Activated CD4-positive, alpha-beta T cell treated with anti-CD3 and anti-CD28 coated beads for 48 hours (primary cell): ENCODE results near the gene EHF.
A peak's percentile ranks its signal among the peaks of the same experiment; 100 is the strongest.

Experiments used
- DNase-seq: peaks from one replicate; pipeline ENCODE4 v3.0.0-alpha.2; 2020

The EHF gene

DNA sequence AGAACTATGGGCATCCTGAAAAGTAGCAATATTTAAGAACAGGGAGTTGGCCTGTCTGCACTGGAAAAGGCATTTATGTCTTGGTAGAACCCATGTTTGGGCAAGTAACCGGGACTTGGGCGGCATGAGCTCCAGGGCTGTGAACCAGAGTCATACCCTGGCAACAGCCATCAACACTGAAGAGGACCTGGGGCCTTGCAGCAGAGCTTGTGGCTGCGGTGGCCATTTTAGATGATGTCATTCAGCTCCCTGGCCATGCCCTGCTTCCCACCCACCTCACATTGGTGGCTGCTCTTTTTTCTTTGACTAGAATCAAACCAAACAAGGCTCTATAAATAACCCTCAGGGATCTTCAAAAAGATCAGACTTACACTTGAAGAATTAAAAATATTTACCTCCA is 26.6 kb downstream of the EHF start:
- DNase-seq = no peak

- no peak for DNase-seq
These were observed 27.1 kb downstream of the EHF start for GRCh38 chr11:34648036-34648435.

- DNase-seq = no peak
These were observed 28.7 kb downstream of the EHF start for GRCh38 chr11:34649597-34649996.

DNA sequence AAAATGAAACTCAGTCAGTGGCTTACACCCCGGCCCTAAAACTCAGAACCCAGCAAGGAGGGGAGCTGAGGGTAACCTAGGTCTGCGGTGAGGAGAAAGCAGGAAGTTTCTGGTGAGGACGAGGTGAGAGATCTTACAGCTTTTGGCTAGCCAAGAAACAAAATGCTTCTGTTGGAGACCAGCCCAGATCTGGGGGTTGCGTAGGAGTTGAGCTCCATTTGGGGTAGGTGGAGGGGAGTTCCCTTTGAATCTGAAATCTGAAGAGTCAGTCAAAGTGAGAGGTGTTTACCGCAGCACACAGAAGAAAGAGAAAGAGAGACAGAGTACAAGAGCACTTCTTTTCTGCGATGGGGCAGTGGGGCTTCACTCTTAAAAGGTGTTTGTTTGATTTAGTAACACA is 29.6 kb downstream of the EHF start:
- DNase-seq = peak; percentile 91

- DNase-seq = no peak
These were observed 30.7 kb downstream of the EHF start for GRCh38 chr11:34651551-34651950.

GRCh38 chr11:34652191-34652973 is 31.5 kb downstream of the EHF start:
- DNase-seq = no peak

DNA sequence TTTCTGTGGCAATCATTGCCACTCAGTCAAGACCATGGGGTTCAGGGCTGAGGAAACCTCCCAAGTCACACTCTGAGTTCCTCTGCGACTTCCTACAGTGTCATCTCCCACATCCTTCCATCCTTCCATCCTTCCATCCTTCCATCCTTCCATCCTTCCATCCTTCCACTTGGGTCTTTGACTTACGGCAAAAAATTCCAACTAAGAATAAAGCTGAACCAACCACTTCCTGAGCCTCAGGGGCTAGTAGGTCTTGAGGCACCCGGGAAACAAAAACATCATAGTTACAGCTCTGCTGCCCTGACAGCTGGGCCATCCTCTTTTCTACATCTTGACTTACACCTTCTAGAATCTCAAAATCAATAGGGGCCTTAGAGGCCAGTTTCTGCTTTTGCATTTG is 32.1 kb downstream of the EHF start:
- DNase-seq = no peak

DNA sequence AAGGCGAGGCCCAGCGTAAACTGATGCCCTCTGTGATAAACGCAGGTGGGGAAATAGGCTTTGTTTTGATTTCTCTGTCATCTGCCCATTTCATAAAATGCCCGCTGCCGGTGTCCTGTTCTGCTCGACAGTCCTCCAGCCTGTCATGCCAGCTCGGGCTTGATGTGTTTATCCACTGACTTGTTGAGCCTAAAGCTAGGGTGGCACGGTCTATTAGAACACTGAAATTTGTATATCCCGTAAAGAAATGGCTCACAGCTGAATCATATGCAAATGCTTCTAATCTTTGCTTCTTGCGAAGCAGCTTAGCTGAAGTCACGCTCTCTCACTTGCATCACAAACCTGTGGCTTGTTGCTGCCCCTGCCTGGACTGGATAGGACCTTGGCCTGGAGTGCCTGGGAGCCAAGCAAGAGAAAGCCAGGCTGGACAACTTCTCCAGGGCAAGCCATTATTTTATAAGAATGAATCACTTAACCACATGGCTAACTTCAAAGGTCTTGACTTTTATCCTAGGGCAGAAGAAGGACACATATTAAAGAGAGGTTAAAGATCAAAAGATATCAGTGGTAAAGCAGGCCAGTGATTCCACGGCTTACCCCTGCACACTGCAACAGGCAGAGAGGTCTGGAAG is 33.1 kb downstream of the EHF start:
- peak; percentile 50 for DNase-seq

- no peak for DNase-seq
These were observed 33.8 kb downstream of the EHF start for GRCh38 chr11:34654483-34655334.

DNA sequence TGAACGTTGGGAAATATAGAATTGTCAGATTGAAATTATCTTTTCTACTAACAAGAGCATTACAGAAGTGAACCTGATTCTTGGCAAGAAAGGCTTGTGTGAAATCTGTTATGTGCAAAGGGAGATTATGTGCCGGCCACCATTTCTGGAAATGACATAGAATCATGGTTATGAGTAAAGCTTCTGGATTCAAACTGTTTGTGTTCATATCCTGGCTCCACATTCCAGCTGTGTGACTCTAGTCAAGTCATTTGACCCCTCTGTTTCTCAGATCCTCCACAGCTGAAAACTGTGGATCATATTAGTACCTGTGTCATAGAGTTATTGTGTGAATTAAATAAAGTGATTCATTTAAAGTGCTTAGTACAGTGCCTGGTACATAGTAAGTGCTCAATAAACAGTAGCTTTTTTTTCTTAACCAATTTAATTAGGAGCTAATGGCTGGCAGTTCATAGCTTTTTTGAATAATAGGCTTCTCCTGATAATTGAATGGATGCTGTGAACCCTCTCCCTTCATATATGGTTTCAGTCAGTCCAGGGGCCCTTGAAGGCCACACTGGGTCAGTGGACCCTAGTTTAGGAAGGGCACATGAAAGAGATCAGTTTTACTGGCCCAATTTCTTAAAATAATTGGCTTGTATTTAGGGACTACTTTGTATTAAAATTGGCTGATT is 34.6 kb downstream of the EHF start:
- peak; percentile 29 for DNase-seq

DNA sequence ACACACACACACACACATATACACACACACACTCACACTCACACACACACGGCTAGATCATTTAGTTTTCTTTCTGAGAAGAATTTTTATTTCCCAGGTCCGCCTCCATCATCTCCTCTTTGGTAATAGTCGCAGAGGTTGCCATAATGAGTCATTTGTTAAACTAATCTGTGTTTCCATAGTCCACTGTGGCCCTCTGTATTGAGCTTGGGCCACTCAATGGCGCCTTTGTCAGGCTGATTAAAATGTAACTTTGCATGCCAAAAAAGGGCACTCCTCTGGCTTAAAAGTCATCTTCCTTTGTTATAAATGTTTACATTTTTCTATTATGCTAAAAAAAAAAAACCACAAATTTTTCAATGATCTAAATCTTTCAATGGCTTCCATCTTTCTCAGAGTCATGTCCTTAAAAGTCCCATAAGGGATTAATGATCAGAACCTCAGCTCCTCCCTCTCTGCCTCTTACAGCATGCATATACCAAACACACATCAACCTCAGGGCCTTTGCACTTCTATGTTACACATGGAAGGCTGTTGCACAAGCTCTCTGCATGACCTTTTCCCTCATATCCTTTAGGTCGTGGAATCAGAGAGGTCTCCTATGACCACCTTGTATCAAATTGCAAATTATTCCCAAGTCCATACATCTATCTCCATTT is 35.3 kb downstream of the EHF start:
- DNase-seq = no peak

DNA sequence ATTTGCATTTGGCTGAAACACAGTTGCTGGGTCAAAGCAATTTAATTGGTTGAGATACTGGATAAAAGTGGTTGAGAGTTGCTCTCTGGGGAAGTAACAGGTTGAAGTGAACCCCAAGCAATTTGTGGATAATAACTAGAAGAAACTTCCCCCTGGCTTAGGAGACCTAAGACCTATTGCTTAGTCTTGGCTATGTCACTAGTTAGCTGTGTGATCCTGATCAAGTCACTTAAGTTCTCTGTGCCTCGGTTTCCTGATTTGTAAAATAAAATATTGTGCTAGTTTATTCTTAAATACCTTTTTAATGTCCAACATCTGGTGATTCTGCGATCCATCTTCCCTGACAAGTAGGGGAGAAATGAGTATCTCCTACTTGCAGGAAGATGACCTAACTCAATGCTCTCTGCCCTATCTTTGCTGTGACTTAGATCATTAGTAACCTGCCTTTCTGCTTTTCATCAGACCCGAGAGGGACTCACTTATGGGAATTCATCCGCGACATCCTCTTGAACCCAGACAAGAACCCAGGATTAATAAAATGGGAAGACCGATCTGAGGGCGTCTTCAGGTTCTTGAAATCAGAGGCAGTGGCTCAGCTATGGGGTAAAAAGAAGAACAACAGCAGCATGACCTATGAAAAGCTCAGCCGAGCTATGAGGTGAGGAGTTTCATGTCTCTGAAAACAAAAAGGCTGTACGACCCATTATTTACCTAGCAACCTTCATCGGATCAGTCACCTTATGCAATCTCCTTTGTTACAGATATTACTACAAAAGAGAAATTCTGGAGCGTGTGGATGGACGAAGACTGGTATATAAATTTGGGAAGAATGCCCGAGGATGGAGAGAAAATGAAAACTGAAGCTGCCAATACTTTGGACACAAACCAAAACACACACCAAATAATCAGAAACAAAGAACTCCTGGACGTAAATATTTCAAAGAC is 37.5 kb downstream of the EHF start:
- DNase-seq = no peak

- no peak for DNase-seq
These were observed 38.3 kb downstream of the EHF start for GRCh38 chr11:34659096-34659733.

DNA sequence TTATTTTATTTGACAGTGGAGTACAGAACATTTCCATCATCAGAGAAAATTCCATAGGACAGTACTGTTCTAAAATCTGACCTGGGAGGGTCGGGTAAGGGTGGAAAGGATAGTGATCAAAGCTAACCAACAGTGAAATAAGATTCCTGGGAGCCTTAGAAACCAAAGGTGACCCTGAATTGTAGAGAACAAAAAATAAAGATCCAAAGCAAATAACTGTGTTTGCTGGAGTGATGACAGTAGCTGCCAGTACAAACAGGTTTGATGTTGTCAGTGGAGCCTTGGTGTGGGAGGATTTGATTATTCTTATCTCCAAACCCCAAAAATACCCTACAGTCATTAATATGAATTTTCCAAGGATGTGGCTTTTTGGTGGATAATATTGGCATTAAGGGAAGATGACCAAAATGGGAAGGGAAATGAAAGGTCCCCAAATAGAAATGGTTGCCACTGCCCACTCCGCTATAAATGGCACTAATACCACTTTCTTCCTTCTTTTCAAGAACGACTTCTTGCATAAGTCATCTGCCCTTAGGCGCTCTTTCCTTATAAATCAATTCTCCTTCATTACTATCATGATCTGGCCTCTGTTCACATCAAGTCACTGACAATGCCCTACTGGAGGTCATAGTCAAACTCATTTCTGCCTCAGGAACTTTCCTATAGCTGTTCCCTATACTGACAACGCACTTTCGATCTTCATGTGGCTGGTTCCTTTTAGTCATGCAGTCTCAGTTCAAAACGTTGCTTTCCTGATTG is 44.4 kb downstream of the EHF start:
- DNase-seq = no peak

DNA sequence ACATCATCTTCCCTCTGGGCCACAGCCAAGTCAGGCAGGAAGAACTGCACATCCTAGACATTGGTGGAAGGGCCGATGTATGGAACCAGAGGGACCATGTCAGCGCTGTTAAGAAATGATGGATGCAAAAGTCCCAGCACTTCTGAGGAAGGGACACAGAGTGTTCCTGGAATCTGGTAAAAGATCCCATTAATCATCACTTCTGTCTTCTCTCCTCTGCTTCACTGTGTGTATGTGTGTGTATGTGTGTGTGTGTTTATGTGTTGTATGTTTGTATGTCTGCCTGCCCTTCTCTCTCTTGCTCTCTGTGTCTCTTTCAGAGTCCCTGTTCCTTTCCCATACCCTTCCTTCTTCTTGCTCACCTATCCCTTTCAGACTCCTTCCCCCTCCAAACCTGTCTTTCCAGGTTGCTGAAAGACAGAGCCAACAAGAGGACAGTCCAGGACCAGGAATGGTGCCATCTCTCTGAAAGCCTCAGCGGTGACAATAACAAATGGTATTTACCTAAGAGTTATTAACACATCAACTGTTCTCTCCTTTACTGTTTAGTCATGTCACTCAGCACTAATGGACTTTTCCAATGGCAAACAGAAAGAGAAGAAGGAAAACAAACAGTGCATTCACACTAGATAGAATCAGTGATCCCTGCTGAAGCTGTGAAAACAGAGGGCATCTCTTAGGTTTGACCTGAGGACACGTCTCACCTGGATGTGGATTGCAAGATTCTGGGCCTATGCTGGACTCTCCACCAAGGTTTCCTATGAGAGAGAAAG is 47.1 kb downstream of the EHF start:
- no peak for DNase-seq

- DNase-seq = no peak
These were observed 47.7 kb downstream of the EHF start for GRCh38 chr11:34668583-34669053.

- DNase-seq = no peak
These were observed 48.6 kb downstream of the EHF start for GRCh38 chr11:34669458-34669857.

DNA sequence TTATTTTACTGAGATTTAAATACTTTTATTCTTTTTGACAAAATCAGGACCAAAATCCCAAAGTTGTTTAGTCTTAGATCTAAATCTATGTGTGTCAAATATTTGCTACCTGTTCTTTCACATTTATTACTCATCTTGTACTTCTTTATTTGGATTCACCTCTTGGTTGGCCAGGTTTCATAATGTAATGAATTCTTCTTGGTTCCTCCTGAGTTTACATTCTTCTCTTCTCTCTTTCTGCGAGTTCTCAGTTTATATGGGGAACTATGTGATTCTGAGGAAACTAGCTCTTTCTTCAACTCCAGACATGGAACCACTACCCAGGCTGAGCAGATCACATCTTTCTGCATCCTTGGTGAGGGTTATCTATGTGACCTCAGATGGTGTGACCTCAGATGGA is 50.2 kb downstream of the EHF start:
- no peak for DNase-seq

DNA sequence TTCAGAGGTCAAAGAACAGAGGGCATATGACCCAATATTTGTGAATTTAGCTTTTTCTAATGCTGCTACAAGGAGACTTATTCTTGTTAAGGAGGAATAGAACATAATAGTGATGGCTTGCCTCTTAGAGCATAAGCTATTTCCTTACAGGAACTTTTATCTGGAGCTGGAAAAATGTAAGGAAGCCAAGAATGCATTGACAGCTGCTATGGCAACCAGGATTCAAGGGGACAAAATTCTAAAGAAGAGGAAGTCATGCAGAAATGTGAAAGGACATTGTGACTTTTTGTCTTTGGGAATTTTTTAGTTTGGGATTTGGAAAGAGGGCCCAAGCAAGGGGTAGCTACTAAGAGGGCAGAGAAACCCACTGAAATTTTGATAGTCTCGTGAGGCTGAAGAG is 51.1 kb downstream of the EHF start:
- no peak for DNase-seq
